Measurements from ENCODE around the gene NBEA. TPM values are rescaled to one million over a fixed set of nuclear protein-coding genes. Genes with fewer than 3 reads are reported as not detected.

NBEA gene
- total RNA-seq, 2 donors from 2014 or later, result 17.5 to 24.7 TPM

- TF ChIP-seq CTCF (IDR thresholded peaks at IDR 0.05), result no peak
- no peak overlapping the region for H3K27ac ChIP-seq
- H3K4me1 ChIP-seq, result no peaks in the 10 kb centered on the region
- no peak overlapping the region for H3K4me3 ChIP-seq
- H3K27me3 ChIP-seq, result no peaks in the 10 kb centered on the region
- no peaks in the 10 kb centered on the region for H3K36me3 ChIP-seq
- H3K9me3 ChIP-seq, result no peaks in the 10 kb centered on the region
- DNase-seq (ENCODE audit: low spot score), result no peak
Measured at GRCh38 chr13:35646056-35646774, 704.1 kb downstream of the NBEA start.

- Histone ChIP-seq H3K9me3 (no peaks in the 10 kb centered on the region), H3K27ac (no peak overlapping the region), H3K4me1 (no peaks in the 10 kb centered on the region), H3K4me3 (no peak overlapping the region), H3K36me3 (no peaks in the 10 kb centered on the region), H3K27me3 (no peaks in the 10 kb centered on the region)
- TF ChIP-seq CTCF (IDR thresholded peaks at IDR 0.05), result no peak
- no peak for DNase-seq (ENCODE audit: low spot score)
Measured at GRCh38 chr13:35648201-35648600, 706.1 kb downstream of the NBEA start.

- H3K36me3 ChIP-seq, result no peaks in the 10 kb centered on the region
- no peak overlapping the region for H3K4me3 ChIP-seq
Measured at GRCh38 chr13:35649162-35649561, 707.1 kb downstream of the NBEA start.

GRCh38 chr13:35659796-35660195, 717.7 kb downstream of the NBEA start:
- Histone ChIP-seq H3K27ac (no peak overlapping the region), H3K27me3 (no peaks in the 10 kb centered on the region), H3K4me3 (no peak overlapping the region), H3K9me3 (no peaks in the 10 kb centered on the region), H3K36me3 (no peaks in the 10 kb centered on the region), H3K4me1 (no peaks in the 10 kb centered on the region)
- no peak for TF ChIP-seq CTCF (IDR thresholded peaks at IDR 0.05)
- no peak for DNase-seq (ENCODE audit: low spot score)

More at GRCh38 chr13:35649162-35649561, 707.1 kb downstream of the NBEA start:
- Histone ChIP-seq H3K4me1 (no peaks in the 10 kb centered on the region), H3K27me3 (no peaks in the 10 kb centered on the region), H3K27ac (no peak overlapping the region), H3K9me3 (no peaks in the 10 kb centered on the region)
- no peak for TF ChIP-seq CTCF (IDR thresholded peaks at IDR 0.05)
- DNase-seq (ENCODE audit: low spot score), result no peak

- no peak for DNase-seq (ENCODE audit: low spot score)
- no peaks in the 10 kb centered on the region for H3K4me1 ChIP-seq
- no peak for TF ChIP-seq CTCF (IDR thresholded peaks at IDR 0.05)
- no peak overlapping the region for H3K4me3 ChIP-seq
- H3K27me3 ChIP-seq, result no peaks in the 10 kb centered on the region
- H3K36me3 ChIP-seq, result no peaks in the 10 kb centered on the region
- no peak overlapping the region for H3K27ac ChIP-seq
- H3K9me3 ChIP-seq, result no peaks in the 10 kb centered on the region
Measured at GRCh38 chr13:35664747-35665146, 722.7 kb downstream of the NBEA start.

- no peak overlapping the region for H3K4me3 ChIP-seq
- no peaks in the 10 kb centered on the region for H3K4me1 ChIP-seq
- no peaks in the 10 kb centered on the region for H3K9me3 ChIP-seq
- no peak for TF ChIP-seq CTCF (IDR thresholded peaks at IDR 0.05)
- H3K27me3 ChIP-seq, result no peaks in the 10 kb centered on the region
- H3K27ac ChIP-seq, result no peak overlapping the region
- H3K36me3 ChIP-seq, result no peaks in the 10 kb centered on the region
- DNase-seq (ENCODE audit: low spot score), result no peak
Measured at GRCh38 chr13:35669321-35669720, 727.3 kb downstream of the NBEA start.

Data from right atrium auricular region (tissue), 2 donors.